ENCODE results near the gene PGM1.

Gene PGM1

GRCh38 chr1:63636192-63637105 lies 43.2 kb downstream of the PGM1 start:
- TF ChIP-seq CTCF (conservative IDR thresholded peaks at IDR 0.05; ENCODE audit: low read length) (no peak), EZH2phosphoT487 (IDR thresholded peaks at IDR 0.05; ENCODE audit: borderline replicate concordance) (no peak)
- H3K4me2 ChIP-seq (ENCODE audit: low read depth, low read length, poor library complexity, severe bottlenecking), result no peak overlapping the region
- no peaks in the 10 kb centered on the region for H4K20me1 ChIP-seq (ENCODE audit: insufficient read depth, low read length, poor library complexity, severe bottlenecking)
- H3K36me3 ChIP-seq (ENCODE audit: insufficient read depth, low read length), result peaks cover 93% of the 10 kb centered on the region; the same call in 1 of the 2 replicates
- H3K4me1 ChIP-seq (ENCODE audit: insufficient read depth, low read length, poor library complexity, severe bottlenecking), result no peaks in the 10 kb centered on the region
- no peaks in the 10 kb centered on the region for H3K9me2 ChIP-seq (replicated peaks; ENCODE audit: low read depth, low read length)
- no peaks in the 10 kb centered on the region for H3K27me3 ChIP-seq (ENCODE audit: insufficient read depth, low read length, poor library complexity, severe bottlenecking)
- H3K9ac ChIP-seq (ENCODE audit: low read depth, low read length, poor library complexity, severe bottlenecking), result no peak overlapping the region
- no peak overlapping the region for H3K4me3 ChIP-seq (ENCODE audit: low read length, poor library complexity, severe bottlenecking)
- H2AFZ ChIP-seq (ENCODE audit: low read length), result no peak overlapping the region
- no peaks in the 10 kb centered on the region for H3F3A ChIP-seq (ENCODE audit: low read depth)
- H3K79me2 ChIP-seq (ENCODE audit: insufficient read depth, low read length), result no peaks in the 10 kb centered on the region
- no peaks in the 10 kb centered on the region for H3K9me3 ChIP-seq (ENCODE audit: insufficient read depth, low read depth, low read length)

- no peaks in the 10 kb centered on the region for H3K9me3 ChIP-seq (ENCODE audit: insufficient read depth, low read depth, low read length)
- H3K27me3 ChIP-seq (ENCODE audit: insufficient read depth, low read length, poor library complexity, severe bottlenecking), result no peaks in the 10 kb centered on the region
- no peaks in the 10 kb centered on the region for H4K20me1 ChIP-seq (ENCODE audit: insufficient read depth, low read length, poor library complexity, severe bottlenecking)
- no peaks in the 10 kb centered on the region for H3F3A ChIP-seq (ENCODE audit: low read depth)
- H3K4me2 ChIP-seq (ENCODE audit: low read depth, low read length, poor library complexity, severe bottlenecking), result no peak overlapping the region
- H3K36me3 ChIP-seq (ENCODE audit: insufficient read depth, low read length), result peaks cover 91% of the 10 kb centered on the region; the same call in 1 of the 2 replicates
- H3K4me3 ChIP-seq (ENCODE audit: low read length, poor library complexity, severe bottlenecking), result no peak overlapping the region
- no peaks in the 10 kb centered on the region for H3K79me2 ChIP-seq (ENCODE audit: insufficient read depth, low read length)
- no peaks in the 10 kb centered on the region for H3K4me1 ChIP-seq (ENCODE audit: insufficient read depth, low read length, poor library complexity, severe bottlenecking)
- H3K9me2 ChIP-seq (replicated peaks; ENCODE audit: low read depth, low read length), result no peaks in the 10 kb centered on the region
- H3K9ac ChIP-seq (ENCODE audit: low read depth, low read length, poor library complexity, severe bottlenecking), result no peak overlapping the region
- no peak for TF ChIP-seq CTCF (conservative IDR thresholded peaks at IDR 0.05; ENCODE audit: low read length)
- TF ChIP-seq EZH2phosphoT487 (IDR thresholded peaks at IDR 0.05; ENCODE audit: borderline replicate concordance), result no peak
- no peak overlapping the region for H2AFZ ChIP-seq (ENCODE audit: low read length)
Measured at GRCh38 chr1:63638471-63638870, 45.3 kb downstream of the PGM1 start.

GRCh38 chr1:63638875-63639274 lies 45.7 kb downstream of the PGM1 start:
- H4K20me1 ChIP-seq (ENCODE audit: insufficient read depth, low read length, poor library complexity, severe bottlenecking), result no peaks in the 10 kb centered on the region
- H3K4me2 ChIP-seq (ENCODE audit: low read depth, low read length, poor library complexity, severe bottlenecking), result no peak overlapping the region
- H3K27me3 ChIP-seq (ENCODE audit: insufficient read depth, low read length, poor library complexity, severe bottlenecking), result no peaks in the 10 kb centered on the region
- H3K79me2 ChIP-seq (ENCODE audit: insufficient read depth, low read length), result no peaks in the 10 kb centered on the region
- H3K9me2 ChIP-seq (replicated peaks; ENCODE audit: low read depth, low read length), result no peaks in the 10 kb centered on the region
- no peak for TF ChIP-seq CTCF (conservative IDR thresholded peaks at IDR 0.05; ENCODE audit: low read length)
- TF ChIP-seq EZH2phosphoT487 (IDR thresholded peaks at IDR 0.05; ENCODE audit: borderline replicate concordance), result no peak
- no peak overlapping the region for H2AFZ ChIP-seq (ENCODE audit: low read length)
- no peaks in the 10 kb centered on the region for H3K4me1 ChIP-seq (ENCODE audit: insufficient read depth, low read length, poor library complexity, severe bottlenecking)
- H3K9ac ChIP-seq (ENCODE audit: low read depth, low read length, poor library complexity, severe bottlenecking), result no peak overlapping the region
- H3F3A ChIP-seq (ENCODE audit: low read depth), result no peaks in the 10 kb centered on the region
- H3K36me3 ChIP-seq (ENCODE audit: insufficient read depth, low read length), result peaks cover 93% of the 10 kb centered on the region; the same call in 1 of the 2 replicates
- H3K4me3 ChIP-seq (ENCODE audit: low read length, poor library complexity, severe bottlenecking), result no peak overlapping the region
- no peaks in the 10 kb centered on the region for H3K9me3 ChIP-seq (ENCODE audit: insufficient read depth, low read depth, low read length)
